CD4-positive, alpha-beta T cell treated with Interleukin-17A for 1 hour (primary cell): Measurements from ENCODE around the gene BCS1L.

Source experiments
- DNase-seq: peaks from one replicate; pipeline ENCODE4 v3.0.0-alpha.2; 2020

Gene BCS1L, protein sequence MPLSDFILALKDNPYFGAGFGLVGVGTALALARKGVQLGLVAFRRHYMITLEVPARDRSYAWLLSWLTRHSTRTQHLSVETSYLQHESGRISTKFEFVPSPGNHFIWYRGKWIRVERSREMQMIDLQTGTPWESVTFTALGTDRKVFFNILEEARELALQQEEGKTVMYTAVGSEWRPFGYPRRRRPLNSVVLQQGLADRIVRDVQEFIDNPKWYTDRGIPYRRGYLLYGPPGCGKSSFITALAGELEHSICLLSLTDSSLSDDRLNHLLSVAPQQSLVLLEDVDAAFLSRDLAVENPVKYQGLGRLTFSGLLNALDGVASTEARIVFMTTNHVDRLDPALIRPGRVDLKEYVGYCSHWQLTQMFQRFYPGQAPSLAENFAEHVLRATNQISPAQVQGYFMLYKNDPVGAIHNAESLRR

DNA sequence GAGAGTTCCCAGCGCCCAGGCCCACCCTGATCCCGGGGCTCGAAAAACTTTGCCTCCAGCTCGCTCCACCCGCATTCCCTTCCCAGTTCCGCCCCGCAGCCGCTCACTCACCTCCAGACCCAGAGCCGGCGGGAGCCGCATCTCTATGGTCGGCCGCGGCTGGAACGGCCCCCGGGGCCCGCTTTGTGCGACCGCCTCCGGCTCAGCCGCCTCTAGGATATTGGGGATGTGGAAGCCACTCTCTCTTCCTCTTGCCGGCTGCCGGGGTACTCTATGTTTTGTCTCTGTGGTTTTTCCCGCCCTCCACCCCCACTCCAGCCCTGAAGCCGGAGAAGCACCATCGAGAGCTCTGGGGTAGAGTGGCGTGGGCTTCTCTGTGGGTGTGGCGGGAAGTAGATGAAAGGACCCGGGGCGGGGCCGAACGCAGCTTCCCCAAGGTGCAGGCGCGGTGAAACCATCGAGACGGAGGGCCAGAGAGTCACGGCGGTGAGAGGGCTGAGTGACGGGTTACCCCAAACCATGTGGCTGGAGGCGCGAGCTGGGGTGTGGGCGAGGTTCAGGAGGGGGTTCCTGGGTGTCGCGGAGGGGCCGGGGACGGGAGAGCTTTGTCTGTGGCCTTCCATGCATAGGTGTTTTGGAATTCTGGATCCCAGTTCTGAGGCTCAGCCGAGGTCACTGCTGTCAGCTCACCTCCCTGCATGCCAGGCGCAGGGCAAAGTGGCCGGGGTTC lies at the start of gene BCS1L, which contains the start of gene ZNF142:
BCS1L (plus strand) TSS at position 426 of the 730 bp plus-strand sequence. CDS start 1,305 bp downstream, outside the sequence.
ZNF142 (minus strand) TSS at position 366 of the 730 bp plus-strand sequence. CDS start 3,194 bp downstream, outside the sequence.
- DNase-seq: peak; percentile 94

DNA sequence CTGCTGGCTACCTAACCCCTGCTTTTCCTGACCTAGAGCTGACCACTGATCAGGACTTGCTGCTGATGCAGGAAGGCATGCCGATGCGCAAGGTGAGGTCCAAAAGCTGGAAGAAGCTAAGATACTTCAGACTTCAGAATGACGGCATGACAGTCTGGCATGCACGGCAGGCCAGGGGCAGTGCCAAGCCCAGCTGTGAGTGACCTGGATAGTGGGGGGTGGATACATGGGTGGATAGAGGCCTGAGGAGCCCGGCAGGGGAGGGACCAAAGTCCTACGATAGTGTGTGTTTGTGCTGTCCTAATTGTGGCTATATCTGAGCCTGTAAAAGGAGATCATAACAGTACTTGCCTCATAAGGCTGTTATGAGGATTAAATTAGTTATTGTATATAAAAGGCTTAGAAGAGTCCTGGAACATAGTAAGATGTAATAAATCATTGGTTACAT lies 43.6 kb upstream of the BCS1L start:
- no peak for DNase-seq

DNA sequence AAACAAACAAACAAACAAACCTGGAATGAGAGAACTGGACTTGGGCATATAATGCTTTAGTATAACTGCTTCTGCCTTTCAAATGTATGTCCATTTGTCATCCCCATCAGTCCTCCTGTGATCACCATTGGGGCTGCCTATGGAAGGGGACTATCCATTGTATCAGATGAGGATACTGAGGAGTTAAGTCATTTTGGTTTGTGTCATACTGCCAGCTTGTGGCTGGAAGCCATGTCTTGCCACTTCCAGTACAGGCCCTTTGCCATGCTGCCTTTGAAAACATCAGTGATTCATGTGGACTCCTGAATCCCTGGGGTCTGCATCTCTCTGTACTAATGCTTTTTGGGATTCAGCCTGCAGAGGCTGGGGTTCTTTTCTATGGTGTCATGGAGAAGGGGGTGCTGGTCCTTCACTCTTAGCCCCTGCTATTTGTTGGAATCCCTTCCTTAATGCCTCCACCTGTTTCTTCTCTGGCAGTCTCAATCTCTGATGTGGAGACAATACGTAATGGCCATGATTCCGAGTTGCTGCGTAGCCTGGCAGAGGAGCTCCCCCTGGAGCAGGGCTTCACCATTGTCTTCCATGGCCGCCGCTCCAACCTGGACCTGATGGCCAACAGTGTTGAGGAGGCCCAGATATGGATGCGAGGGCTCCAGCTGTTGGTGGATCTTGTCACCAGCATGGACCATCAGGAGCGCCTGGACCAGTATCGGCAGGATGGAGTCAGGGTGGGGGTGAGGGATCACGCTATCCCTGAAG lies 41.2 kb upstream of the BCS1L start:
- DNase-seq: no peak

DNA sequence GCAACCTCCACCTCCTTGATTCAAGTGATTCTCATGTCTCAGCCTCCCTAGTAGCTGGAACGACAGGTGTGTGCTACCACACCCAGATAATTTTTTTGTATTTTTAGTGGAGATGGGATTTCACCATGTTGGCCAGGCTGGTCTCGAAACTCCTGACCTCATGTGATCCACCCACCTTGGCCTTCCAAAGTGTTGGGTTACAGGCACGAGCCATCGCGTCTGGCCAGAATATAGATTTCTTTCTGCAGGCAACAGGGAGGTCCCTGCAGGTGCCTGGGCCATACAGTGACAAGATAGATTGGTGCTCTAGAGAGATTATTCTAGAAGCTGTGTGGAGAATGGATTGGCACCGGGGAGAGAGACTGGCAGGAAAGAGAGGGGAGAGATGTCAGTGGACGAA lies 38.5 kb upstream of the BCS1L start:
- no peak for DNase-seq

DNA sequence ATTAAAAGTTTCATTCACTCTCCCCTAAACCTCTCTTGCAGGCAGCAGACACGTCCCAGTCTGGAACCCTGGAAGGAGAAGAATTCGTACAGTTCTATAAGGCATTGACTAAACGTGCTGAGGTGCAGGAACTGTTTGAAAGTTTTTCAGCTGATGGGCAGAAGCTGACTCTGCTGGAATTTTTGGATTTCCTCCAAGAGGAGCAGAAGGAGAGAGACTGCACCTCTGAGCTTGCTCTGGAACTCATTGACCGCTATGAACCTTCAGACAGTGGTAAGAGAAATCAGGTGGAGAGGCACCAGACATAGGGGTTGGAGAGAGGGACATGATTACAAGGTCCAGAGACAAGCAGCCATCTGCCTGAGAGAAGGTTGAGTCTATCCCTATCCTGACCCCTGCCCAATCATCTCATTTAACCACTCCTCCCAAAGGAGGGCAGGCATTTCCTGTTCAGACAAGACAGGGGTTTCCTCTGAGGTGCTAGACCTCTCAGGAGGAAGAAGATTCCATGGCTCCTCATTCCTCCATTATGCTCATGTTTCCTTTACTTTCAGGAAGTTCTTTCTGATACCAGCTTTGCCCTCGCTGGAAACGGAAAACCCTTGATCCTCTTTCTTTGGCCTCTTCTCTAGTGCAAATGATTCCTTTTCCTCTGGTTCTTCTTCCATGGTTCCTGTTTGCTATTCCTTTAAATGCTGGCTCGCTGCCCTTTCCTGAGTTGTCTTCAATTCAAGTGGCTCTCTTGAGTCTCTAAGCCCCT lies 36.7 kb upstream of the BCS1L start:
- DNase-seq: no peak

DNA sequence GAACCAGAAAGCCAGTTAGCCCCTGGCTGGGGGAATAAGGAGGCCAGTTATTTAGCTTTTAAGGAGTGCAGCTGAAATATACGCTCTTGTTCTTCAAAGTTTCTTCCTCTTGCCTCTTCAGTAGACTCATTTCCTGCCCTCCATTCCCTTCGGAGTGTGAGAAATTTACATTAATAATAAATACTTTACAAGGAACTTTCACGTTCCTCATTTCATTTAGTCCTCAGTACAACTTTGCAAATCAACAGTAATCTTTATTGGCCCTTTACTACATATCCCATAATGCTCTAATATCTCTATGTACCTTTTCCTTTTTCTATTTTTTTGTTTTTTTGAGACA lies 36.1 kb upstream of the BCS1L start:
- DNase-seq: no peak

DNA sequence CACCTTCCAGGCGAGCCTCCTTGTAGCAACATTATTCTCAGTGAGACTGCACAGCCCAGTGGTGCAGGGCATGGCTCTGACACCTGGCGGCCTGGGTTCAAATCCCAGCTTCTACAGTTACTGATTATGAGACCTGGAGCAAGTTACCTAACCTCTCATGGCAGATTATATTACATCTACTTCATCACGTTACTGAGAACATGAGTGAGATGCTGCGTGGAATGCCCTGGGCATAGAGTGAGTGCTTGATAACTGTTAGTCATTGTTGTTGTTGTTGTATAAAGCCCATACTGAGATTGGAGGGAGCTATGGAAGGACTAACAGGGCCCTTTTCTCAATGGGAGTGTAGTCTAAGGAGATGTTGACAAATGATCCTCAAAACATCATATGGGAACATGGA lies 33.1 kb upstream of the BCS1L start:
- DNase-seq: no peak

DNA sequence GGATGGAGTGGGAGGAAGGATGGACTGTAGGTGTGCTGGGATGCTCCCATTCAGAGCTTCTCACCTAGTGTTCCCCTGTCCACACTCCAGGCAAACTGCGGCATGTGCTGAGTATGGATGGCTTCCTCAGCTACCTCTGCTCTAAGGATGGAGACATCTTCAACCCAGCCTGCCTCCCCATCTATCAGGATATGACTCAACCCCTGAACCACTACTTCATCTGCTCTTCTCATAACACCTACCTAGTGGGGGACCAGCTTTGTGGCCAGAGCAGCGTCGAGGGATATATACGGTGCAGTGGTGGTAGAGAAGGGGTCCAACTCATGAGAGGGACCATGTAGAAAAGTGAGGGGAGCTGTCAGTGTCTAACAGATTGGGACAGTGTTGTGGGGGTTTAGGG lies 31.5 kb upstream of the BCS1L start:
- no peak for DNase-seq

DNA sequence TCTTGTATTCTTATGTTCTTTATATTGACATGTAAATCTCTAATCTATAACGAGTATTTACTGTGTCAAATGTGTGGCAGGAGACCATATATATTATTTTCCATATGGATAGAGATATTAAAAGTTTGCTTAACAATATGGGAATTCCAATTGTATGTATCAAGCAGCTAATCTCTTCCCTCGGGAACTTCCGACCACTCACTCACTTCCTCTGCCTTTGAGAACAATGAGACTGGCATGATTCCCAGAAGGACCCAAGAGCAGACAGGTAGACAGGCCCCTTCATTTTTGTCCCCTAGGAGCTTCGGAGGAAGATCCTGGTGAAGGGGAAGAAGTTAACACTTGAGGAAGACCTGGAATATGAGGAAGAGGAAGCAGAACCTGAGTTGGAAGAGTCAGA lies 27.6 kb upstream of the BCS1L start:
- DNase-seq: no peak

DNA sequence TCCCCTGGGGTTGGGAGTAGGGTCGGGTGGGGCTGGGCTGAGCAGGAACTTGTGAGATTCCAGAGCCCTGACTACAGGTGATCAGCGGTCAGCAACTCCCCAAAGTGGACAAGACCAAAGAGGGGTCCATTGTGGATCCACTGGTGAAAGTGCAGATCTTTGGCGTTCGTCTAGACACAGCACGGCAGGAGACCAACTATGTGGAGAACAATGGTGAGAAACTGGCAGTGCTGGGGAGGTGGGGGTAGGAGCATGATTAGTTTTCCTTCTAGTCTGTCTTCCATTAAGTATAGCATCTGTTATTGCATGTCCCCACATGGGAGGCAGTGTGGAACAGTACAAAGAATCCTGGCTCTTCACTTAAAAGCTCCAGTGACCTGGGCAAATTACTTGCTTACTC lies 23.8 kb upstream of the BCS1L start:
- DNase-seq: no peak

DNA sequence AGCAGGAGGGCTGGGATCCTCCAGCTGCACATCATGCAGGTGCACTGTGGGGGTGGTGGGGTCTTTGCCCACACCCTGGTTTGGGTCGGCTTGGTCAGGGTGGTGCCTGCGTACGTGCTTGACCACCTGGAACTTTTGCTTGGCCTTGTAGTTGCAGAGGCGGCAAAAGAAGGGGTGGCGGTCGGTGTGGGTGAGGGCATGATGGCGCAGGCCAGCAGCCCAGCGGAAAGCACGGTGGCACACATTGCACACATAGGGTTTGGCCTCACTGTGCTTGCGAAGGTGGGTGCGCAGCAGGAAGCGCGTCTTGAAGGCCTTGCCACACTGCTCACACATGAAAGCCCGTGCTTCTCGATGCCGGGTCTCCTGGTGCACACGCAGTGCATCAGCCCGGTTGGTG lies 21.1 kb upstream of the BCS1L start:
- no peak for DNase-seq

DNA sequence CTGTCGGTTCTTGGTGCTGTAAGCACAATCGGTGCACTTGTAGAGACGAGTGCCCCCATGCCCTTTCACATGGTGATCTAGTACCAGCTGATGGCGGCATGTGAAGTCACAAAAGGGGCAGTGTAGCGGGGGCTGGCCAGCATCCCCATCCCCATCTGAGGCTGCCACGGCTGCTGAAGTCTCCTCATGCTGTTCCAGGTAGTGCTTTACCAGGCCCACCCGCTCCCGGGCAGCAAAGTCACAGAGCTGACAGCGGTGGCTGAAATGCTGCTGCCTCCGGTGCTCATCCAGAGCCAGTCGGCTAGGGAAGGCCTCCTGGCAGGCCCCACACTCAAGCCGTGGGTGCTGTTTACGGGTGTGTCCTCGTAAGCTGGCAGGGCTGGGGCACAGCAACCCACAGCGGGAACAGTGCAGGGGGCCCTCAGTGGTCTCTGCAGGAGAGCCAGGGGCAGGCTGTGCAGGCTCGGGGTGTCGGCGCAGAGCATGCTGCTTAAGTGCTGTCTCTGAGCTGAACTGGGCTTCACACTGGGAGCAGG lies 17.3 kb upstream of the BCS1L start:
- no peak for DNase-seq

DNA sequence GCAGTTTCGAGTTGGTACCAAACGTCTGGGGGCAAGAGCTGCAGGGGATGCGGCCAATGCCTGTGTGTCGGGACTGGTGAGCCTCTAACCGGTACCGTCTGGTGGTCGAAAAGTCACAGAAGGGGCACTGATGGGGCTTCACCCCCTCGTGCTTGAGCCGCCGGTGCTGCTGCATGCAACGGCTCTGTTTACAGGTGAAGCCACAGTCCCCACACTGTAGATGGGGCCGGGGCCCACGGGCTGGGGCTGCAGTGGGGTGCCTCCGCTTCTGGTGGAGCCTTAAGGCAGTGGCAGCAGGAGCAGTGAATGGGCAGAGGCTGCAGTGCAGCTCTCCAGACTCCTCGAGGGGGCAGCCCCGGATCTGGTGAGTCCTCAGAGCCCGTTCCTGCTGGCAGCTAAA lies 16.7 kb upstream of the BCS1L start:
- no peak for DNase-seq

DNA sequence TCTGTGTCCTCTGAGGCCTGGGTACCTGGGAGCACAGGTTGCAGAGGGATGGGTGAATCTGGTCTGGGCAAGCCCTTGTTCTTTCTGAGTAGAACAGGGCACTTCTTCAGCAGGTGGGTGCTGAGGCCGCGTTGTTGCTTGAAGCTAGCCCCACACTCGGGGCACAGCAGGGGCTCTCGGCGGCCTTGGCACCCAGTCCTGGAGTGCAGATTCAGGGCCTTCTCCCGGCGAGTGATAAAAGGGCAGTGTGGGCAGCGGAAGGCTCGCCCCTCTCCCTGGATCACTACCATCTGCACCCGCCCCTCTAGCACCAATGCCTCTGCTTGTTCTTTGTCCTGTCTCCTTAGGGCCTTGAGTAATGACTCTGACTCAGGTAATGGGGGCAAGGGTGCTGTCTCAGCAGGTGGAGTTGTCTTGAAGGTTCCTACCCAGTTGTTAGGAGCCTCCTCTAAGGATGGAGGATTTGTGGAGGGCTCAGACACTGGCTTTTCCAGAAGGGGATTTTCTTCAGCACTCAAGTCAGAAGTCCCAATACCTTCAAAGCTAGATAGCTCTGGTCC lies 15.7 kb upstream of the BCS1L start:
- DNase-seq: no peak

DNA sequence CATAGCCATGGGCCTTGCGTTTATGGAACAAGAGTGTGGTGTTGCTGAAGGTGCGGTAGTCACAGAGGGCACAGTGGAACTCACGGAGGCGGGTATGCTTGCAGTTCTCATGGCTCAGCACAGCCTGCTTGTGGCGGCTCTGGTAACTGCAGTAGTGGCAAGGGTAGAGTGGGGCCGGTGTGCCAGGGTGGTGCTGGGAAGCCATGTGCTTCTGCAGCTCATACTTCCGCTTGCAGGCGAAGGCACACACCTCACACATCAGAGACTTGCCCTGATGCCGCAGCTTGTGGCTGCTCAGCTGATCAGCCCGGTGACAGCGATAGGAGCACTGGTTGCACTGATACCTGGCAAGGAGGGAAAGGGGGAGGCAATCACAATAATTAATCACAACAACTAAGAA lies 14.8 kb upstream of the BCS1L start:
- no peak for DNase-seq

DNA sequence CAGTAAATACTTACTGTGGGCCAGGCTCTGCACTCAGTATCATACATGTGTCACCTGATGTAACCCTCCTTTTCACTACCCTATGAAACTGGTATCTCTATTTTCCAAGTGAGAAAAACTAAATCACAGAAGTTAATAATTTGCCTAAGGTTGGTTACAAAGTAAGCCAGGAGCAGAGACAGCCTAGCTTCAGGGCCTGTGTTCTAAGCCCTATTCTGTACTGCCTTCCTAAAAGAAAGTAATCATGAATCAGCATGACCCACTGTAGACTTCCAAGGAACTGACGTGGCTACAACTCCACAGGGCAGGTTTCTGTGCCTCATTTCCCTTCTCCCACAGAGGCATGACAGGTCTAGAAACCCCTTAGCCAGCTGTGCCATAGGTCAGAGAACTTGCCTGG lies 14.4 kb upstream of the BCS1L start:
- DNase-seq: no peak

DNA sequence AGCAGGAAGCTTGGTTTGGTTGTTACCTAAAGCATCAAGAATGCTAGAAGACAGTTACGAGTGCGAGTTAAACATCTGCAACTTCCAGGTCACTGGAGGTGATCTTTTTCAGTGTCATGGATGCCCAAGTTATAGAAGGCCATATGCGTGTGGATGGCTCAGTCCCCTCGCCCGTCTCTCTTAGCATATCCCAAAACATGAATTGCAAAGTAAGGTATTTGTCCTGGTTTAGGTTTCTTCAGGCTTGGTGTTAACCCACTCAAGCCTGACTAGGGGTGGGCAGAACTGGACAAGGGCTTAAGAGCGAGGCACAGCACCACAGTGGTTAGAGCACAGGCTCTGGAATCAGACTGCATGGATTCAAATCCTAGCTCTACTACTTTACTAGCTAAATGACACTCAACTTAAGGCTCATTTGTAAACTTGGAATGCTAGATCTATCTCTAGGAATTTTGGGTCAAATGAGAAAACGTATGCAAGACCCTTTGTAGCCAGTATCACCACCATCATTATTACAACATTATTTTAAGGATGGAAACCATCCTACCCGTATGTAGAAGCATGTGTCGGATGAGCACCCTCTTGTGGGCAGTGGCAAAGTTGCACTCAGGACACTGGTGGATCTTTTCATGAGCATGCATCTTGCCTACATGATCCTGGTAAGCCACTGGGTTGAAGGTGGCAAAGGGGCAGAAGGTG lies 11.2 kb upstream of the BCS1L start:
- DNase-seq: peak; percentile 66

DNA sequence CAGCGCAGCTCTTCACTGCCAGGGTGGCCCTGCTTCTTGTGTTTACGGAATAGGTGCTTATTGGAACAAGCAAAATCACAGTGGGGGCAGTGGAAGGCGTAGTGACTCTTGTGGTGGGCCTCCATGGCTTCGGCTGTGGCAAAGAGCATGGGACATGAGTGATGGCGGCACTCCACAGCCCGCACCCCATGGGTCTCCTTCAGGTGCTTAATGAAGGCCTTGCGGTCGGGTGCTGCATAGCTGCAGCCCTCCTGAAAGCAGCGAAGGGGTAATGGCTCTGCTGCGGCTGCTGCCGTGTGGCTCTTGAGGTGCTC lies 10.7 kb upstream of the BCS1L start:
- no peak for DNase-seq

DNA sequence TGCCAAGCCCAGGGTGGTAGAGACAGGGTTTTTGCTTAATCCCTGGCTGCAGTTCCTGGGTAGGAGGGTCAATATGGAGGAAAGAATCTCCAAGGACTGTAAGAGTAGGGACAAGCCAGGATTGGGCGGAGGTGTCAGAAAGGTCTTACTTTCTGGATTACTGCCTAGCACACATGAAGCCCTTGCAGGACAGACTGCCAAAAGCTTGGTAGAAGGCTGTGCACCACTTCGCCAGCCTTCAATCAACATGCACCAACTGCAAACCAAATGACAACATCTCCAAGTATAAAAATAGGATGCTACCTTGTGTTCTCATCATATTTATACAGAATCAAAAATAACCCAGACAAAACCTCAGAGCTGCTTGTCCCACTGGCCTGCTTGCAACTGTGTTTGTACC lies 3.7 kb upstream of the BCS1L start:
- no peak for DNase-seq

DNA sequence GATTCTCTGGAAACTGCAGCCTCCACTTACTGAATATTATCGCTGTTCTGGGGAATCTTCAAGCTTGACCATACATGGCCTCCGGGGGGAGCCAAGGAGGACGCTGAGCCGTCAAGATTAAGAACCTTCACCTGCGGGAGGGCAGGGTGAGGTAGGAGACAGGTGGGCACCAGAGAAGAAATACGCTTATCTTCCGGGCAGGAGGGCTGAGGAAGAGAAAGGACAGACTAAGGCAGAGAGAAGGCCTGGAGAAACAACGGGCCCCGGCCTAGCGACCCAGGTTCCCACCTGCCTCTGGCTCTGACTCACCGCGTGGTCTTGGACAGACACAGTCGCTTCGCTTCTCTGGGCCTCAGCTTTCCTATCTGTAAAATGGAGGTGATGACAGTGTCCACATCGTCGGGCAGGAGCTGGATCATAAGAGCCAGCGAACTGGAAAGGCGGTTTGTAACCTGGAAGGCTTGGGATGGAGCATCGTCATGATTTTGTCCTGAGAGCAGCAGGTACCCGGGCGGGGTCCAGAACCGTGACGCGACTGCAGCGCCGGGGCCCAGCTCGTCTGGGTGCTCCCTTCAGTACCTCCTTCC lies 719 bp upstream of the BCS1L start:
- peak; percentile 49 for DNase-seq

DNA sequence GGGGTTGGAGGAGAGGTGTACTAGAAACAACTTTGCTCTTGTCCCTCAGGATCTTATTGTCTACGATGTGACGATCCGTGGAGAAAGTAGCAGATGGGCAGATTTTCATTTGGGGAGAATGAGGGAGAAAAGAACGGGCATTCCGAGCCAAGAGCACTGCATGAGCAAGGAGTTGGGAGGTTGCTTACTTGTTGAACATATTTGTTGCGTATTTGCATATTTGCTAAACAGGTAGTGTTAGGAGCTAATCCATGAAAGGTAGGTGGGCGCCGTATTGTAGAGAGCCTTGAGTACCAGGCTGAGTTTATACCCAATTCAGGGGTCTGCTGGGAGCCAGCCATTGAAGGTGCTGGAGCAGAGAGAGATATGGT lies 490 bp downstream of the BCS1L start:
- no peak for DNase-seq
